Measurements from ENCODE around the gene ARMC7.

Gene ARMC7

GRCh38 chr17:75097865-75098264 is 11.9 kb upstream of the ARMC7 start:
- no peak for TF ChIP-seq EZH2phosphoT487 (IDR thresholded peaks at IDR 0.05; ENCODE audit: low read depth)
- no peak overlapping the region for H2AFZ ChIP-seq (ENCODE audit: low read depth, low read length)
- H3K4me1 ChIP-seq (ENCODE audit: low read length) = peaks cover 19% of the 10 kb centered on the region
- no peak overlapping the region for H3K4me2 ChIP-seq (ENCODE audit: low read length)
- no peak overlapping the region for H3K9ac ChIP-seq (ENCODE audit: low read length)
- H3K36me3 ChIP-seq (replicated peaks; ENCODE audit: low read depth, low read length) = no peaks in the 10 kb centered on the region
- H3K27ac ChIP-seq (ENCODE audit: low read length) = no peak overlapping the region
- H3K27me3 ChIP-seq (ENCODE audit: low read depth, low read length) = no peaks in the 10 kb centered on the region
- H3K79me2 ChIP-seq (ENCODE audit: low read length) = no peaks in the 10 kb centered on the region
- H3K9me3 ChIP-seq (ENCODE audit: insufficient read depth, low read length) = no peaks in the 10 kb centered on the region
- H3K4me3 ChIP-seq (ENCODE audit: low read length) = no peak overlapping the region
- H4K20me1 ChIP-seq (ENCODE audit: insufficient read depth, low read length) = no peaks in the 10 kb centered on the region

- Histone ChIP-seq H3K4me3 (ENCODE audit: low read length) (no peak overlapping the region), H3K9ac (ENCODE audit: low read length) (no peak overlapping the region), H3K4me2 (ENCODE audit: low read length) (no peak overlapping the region), H4K20me1 (ENCODE audit: insufficient read depth, low read length) (no peaks in the 10 kb centered on the region), H3K79me2 (ENCODE audit: low read length) (no peaks in the 10 kb centered on the region), H3K9me3 (ENCODE audit: insufficient read depth, low read length) (no peaks in the 10 kb centered on the region), H3K27me3 (ENCODE audit: low read depth, low read length) (no peaks in the 10 kb centered on the region), H3K36me3 (replicated peaks; ENCODE audit: low read depth, low read length) (no peaks in the 10 kb centered on the region), H3K4me1 (ENCODE audit: low read length) (peaks cover 19% of the 10 kb centered on the region), H3K27ac (ENCODE audit: low read length) (no peak overlapping the region), H2AFZ (ENCODE audit: low read depth, low read length) (no peak overlapping the region)
- TF ChIP-seq CTCF (IDR thresholded peaks at IDR 0.05; ENCODE audit: low read depth, low read length) = no peak
- no peak for TF ChIP-seq EZH2phosphoT487 (IDR thresholded peaks at IDR 0.05; ENCODE audit: low read depth)
Observed at GRCh38 chr17:75098861-75099260, 10.9 kb upstream of the ARMC7 start.

- peaks cover 19% of the 10 kb centered on the region for H3K4me1 ChIP-seq (ENCODE audit: low read length)
- H3K9me3 ChIP-seq (ENCODE audit: insufficient read depth, low read length) = no peaks in the 10 kb centered on the region
- no peak overlapping the region for H3K4me3 ChIP-seq (ENCODE audit: low read length)
- no peak overlapping the region for H3K4me2 ChIP-seq (ENCODE audit: low read length)
- H3K27me3 ChIP-seq (ENCODE audit: low read depth, low read length) = no peaks in the 10 kb centered on the region
- no peaks in the 10 kb centered on the region for H3K36me3 ChIP-seq (replicated peaks; ENCODE audit: low read depth, low read length)
- TF ChIP-seq EZH2phosphoT487 (IDR thresholded peaks at IDR 0.05; ENCODE audit: low read depth) = no peak
- TF ChIP-seq CTCF (IDR thresholded peaks at IDR 0.05; ENCODE audit: low read depth, low read length) = no peak
- no peak overlapping the region for H3K27ac ChIP-seq (ENCODE audit: low read length)
- no peak overlapping the region for H3K9ac ChIP-seq (ENCODE audit: low read length)
- H4K20me1 ChIP-seq (ENCODE audit: insufficient read depth, low read length) = no peaks in the 10 kb centered on the region
- no peaks in the 10 kb centered on the region for H3K79me2 ChIP-seq (ENCODE audit: low read length)
- H2AFZ ChIP-seq (ENCODE audit: low read depth, low read length) = no peak overlapping the region
Observed at GRCh38 chr17:75099881-75100595, 9.7 kb upstream of the ARMC7 start.

DNA sequence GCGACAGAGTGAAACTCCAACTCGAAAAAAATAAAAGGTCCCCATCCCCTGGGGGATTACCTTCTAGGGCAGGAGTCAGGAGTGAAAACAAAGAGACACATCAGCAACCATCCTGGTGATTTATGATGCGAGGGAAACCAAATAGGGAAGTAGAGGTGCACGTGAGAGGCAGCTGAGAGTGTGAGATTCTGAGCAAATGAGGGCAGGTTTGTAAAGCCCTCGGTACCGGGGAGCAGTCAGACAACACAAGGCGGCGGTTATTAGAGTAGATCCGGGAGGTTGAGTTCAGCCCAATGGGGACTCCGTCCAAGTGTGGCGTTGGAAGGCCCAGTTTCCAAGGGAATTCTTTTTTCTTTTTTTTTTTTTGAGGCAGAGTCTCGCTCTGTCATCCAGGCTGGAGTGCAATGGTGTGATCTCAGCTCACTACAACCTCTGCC is 7.4 kb upstream of the ARMC7 start:
- no peaks in the 10 kb centered on the region for H3K36me3 ChIP-seq (replicated peaks; ENCODE audit: low read depth, low read length)
- peak overlapping the region; percentile 46 for H3K27ac ChIP-seq (ENCODE audit: low read length)
- H4K20me1 ChIP-seq (ENCODE audit: insufficient read depth, low read length) = no peaks in the 10 kb centered on the region
- peak overlapping the region; percentile 28; the same call in 1 of the 2 replicates for H2AFZ ChIP-seq (ENCODE audit: low read depth, low read length)
- no peaks in the 10 kb centered on the region for H3K79me2 ChIP-seq (ENCODE audit: low read length)
- H3K9me3 ChIP-seq (ENCODE audit: insufficient read depth, low read length) = no peaks in the 10 kb centered on the region
- H3K4me1 ChIP-seq (ENCODE audit: low read length) = peaks cover 24% of the 10 kb centered on the region
- peak overlapping the region; percentile 26 for H3K4me3 ChIP-seq (ENCODE audit: low read length)
- H3K9ac ChIP-seq (ENCODE audit: low read length) = 0 out of 2 replicates have a peak overlapping the region, but pooled peaks have one; percentile 19
- TF ChIP-seq EZH2phosphoT487 (IDR thresholded peaks at IDR 0.05; ENCODE audit: low read depth) = no peak
- no peak for TF ChIP-seq CTCF (IDR thresholded peaks at IDR 0.05; ENCODE audit: low read depth, low read length)
- H3K4me2 ChIP-seq (ENCODE audit: low read length) = peak overlapping the region; percentile 71
- no peaks in the 10 kb centered on the region for H3K27me3 ChIP-seq (ENCODE audit: low read depth, low read length)

All from OCI-LY3 (cell line).